ENCODE measurements around the gene TNS1. TPM values are rescaled to one million over a fixed set of nuclear protein-coding genes. Genes with fewer than 3 reads are reported as not detected.

TNS1 gene
- total RNA-seq, 4 donors from 2014 or later = 23.1 to 156 (median 81.1) TPM

- TF ChIP-seq POLR2A (IDR thresholded peaks at IDR 0.05) = no peak
- no peak for TF ChIP-seq CTCF (IDR thresholded peaks at IDR 0.05)
- DNase-seq = no peak
- no peaks in the 10 kb centered on the region for H3K27me3 ChIP-seq
- no peak overlapping the region for H3K4me3 ChIP-seq
- H3K4me1 ChIP-seq = no peaks in the 10 kb centered on the region
- no peaks in the 10 kb centered on the region for H3K36me3 ChIP-seq
- no peak overlapping the region for H3K27ac ChIP-seq
- no peaks in the 10 kb centered on the region for H3K9me3 ChIP-seq
These were observed 206.9 kb downstream of the TNS1 start for GRCh38 chr2:217795706-217796465.

DNA sequence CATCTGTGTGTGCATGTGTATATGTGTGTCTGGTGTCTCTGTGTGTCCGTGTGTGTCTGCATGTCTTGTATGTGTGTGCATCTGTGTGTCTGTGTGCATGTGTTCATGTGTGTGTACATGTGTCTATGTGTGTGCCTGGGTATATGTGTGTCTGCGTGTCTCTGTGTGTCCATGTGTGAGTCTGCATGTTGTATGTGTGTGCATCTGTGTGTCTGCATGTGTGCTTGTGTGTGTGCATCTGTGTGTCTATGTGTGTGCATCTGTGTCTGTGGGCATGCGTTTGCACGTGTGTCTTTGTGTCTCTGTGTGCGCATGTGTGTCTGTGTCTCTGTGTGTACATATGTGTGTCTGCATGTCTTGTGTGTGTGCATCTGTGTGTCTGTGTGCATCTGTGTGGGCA lies 207.7 kb downstream of the TNS1 start:
- H3K36me3 ChIP-seq = no peaks in the 10 kb centered on the region
- no peak overlapping the region for H3K4me3 ChIP-seq
- no peaks in the 10 kb centered on the region for H3K9me3 ChIP-seq
- H3K27me3 ChIP-seq = no peaks in the 10 kb centered on the region
- TF ChIP-seq CTCF (IDR thresholded peaks at IDR 0.05) = no peak
- no peaks in the 10 kb centered on the region for H3K4me1 ChIP-seq
- H3K27ac ChIP-seq = no peak overlapping the region
- DNase-seq = no peak

DNA sequence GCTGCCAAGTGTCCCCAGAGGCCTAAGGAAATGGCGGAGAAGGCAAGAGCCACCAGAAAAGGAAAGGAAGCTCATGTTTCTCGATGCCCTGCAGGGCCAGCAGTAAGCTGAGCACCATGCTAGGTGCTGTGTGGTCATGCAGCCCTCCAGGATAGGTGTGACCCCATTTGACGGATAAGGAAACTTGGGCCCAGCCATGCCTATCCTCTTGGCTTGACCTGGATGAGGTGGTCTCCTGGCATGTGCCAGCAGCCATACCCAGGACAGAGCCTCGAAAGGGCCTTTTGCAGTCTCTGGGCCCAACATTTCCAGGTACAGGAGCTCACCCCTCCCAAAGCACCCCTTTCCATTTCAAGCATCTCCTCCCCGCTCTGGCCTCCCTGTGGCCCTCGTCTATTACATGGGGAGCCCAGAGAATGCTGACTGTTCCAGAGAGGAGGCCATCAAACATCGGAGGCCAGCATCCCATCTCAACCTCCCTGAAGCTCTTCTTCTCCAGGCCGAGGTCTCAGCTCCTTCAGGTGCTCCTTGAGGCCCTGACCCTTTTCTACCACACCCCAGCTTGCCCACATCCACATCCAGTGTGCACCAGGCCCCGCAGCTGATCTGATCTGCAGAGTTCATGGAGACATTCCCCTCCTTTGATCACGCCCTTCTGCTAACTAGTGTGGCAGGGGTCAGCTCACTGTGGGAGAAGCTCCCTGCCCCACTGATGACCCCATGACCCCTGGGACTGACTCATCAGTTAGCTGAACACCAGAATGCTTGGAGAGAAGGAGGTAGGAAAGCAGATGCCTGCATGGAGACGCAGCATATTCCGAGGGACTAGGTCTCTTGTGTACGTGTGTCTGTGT lies 208.4 kb downstream of the TNS1 start:
- Histone ChIP-seq H3K4me1 (no peaks in the 10 kb centered on the region), H3K27me3 (no peaks in the 10 kb centered on the region), H3K4me3 (no peak overlapping the region), H3K27ac (no peak overlapping the region), H3K36me3 (no peaks in the 10 kb centered on the region), H3K9me3 (no peaks in the 10 kb centered on the region)
- TF ChIP-seq POLR2A (IDR thresholded peaks at IDR 0.05) (no peak), CTCF (IDR thresholded peaks at IDR 0.05) (no peak)
- DNase-seq = peak in 1 of 3 donors; percentile 31

GRCh38 chr2:217793566-217794132 lies 209.1 kb downstream of the TNS1 start:
- TF ChIP-seq CTCF (IDR thresholded peaks at IDR 0.05) = no peak
- DNase-seq = no peak
- Histone ChIP-seq H3K27ac (no peak overlapping the region), H3K4me1 (no peaks in the 10 kb centered on the region), H3K9me3 (no peaks in the 10 kb centered on the region), H3K36me3 (no peaks in the 10 kb centered on the region), H3K4me3 (no peak overlapping the region), H3K27me3 (no peaks in the 10 kb centered on the region)

- Histone ChIP-seq H3K4me1 (no peaks in the 10 kb centered on the region), H3K36me3 (no peaks in the 10 kb centered on the region), H3K27ac (no peak overlapping the region), H3K27me3 (no peaks in the 10 kb centered on the region), H3K4me3 (no peak overlapping the region), H3K9me3 (no peaks in the 10 kb centered on the region)
- TF ChIP-seq CTCF (IDR thresholded peaks at IDR 0.05) (no peak), POLR2A (IDR thresholded peaks at IDR 0.05) (no peak)
- DNase-seq = no peak
These were observed 209.9 kb downstream of the TNS1 start for GRCh38 chr2:217792626-217793527.

Measured in Peyer's patch (tissue), 4 donors.